Gastroesophageal sphincter (tissue), 4 donors: ENCODE measurements around the gene NKD1. TPM values are rescaled to one million over a fixed set of nuclear protein-coding genes. Genes with fewer than 3 reads are reported as not detected.

Experiments
- ATAC-seq: fragments of 150-250 bp; one replicate; pipeline ENCODE4 v1.9.1; 2016; ENCODE audit warnings: mild to moderate bottlenecking, moderate library complexity
- H3K27ac ChIP-seq, 4 donors: fragments of 200-600 bp; sonication (generic) in 3 of 4; 1 replicate in 3 of 4; 2 replicates in 1 of 4; pipeline ENCODE4 v1.5.1; 2016 to 2019
- H3K27me3 ChIP-seq: fragments of 200-600 bp; sonication (generic); one replicate; pipeline ENCODE4 v1.5.1; 2019
- H3K36me3 ChIP-seq, 2 donors: fragments of 200-600 bp; sonication (generic); one replicate each; pipeline ENCODE4 v1.5.1; 2019; ENCODE audit warnings: control low read depth in 1 of 2
- H3K4me1 ChIP-seq, 3 donors: fragments of 200-600 bp; sonication (generic); 1 replicate in 2 of 3; 2 replicates in 1 of 3; pipeline ENCODE4 v1.5.1; 2016 to 2019; ENCODE audit warnings: control low read depth in 2 of 3
- H3K4me3 ChIP-seq, 2 donors: fragments of 200-600 bp; sonication (generic); one replicate each; pipeline ENCODE4 v1.5.1; 2019; ENCODE audit warnings: mild to moderate bottlenecking in 1 of 2, moderate library complexity in 1 of 2
- H3K9me3 ChIP-seq, 3 donors: fragments of 200-600 bp; sonication (generic); one replicate each; pipeline ENCODE4 v1.5.1; 2017 to 2019; ENCODE audit warnings: control low read depth in 2 of 3
- CTCF ChIP-seq, 4 experiments: fragments of 200-600 bp in 2 of 4; fragments of 450-650 bp in 2 of 4; sonication (generic) in 1 of 4; IDR thresholded peaks; one replicate each; pipeline ENCODE4 v1.5.1; 2017 to 2019; ENCODE audit warnings: antibody characterized with exemption in 4 of 4, mild to moderate bottlenecking in 2 of 4, moderate library complexity in 2 of 4
- EP300 ChIP-seq: sonication (generic); formaldehyde crosslinking; IDR thresholded peaks from one replicate; pipeline ENCODE4 v1.6.1; 2017; ENCODE audit warnings: antibody characterized with exemption, mild to moderate bottlenecking
- POLR2A ChIP-seq, 2 donors: fragments of 450-650 bp; IDR thresholded peaks; one replicate each; pipeline ENCODE4 v1.6.1; 2017; ENCODE audit warnings: antibody characterized with exemption in 2 of 2, mild to moderate bottlenecking in 2 of 2, moderate library complexity in 1 of 2
- POLR2AphosphoS5 ChIP-seq: sonication (generic); formaldehyde crosslinking; IDR thresholded peaks from one replicate; pipeline ENCODE4 v1.6.1; 2017; ENCODE audit warnings: antibody characterized with exemption
- WGBS, 2 donors: methylation state at CpG; one replicate each; pipeline ENCODE4 v1.1.5; 2018; ENCODE audit warnings: low coverage in 1 of 2; 5-methylcytosine and 5-hydroxymethylcytosine counted together
- total RNA-seq, 4 donors: library from RNA; depleted of rRNA; stranded (reverse); fragments of >200 nt; gene quantifications; one replicate each; pipeline ENCODE4 v1.1.0, GENCODE V29; 2016

The NKD1 gene
- total RNA-seq, 4 donors from 2014 or later, result 27.7 to 69.2 (median 48.7) TPM

DNA sequence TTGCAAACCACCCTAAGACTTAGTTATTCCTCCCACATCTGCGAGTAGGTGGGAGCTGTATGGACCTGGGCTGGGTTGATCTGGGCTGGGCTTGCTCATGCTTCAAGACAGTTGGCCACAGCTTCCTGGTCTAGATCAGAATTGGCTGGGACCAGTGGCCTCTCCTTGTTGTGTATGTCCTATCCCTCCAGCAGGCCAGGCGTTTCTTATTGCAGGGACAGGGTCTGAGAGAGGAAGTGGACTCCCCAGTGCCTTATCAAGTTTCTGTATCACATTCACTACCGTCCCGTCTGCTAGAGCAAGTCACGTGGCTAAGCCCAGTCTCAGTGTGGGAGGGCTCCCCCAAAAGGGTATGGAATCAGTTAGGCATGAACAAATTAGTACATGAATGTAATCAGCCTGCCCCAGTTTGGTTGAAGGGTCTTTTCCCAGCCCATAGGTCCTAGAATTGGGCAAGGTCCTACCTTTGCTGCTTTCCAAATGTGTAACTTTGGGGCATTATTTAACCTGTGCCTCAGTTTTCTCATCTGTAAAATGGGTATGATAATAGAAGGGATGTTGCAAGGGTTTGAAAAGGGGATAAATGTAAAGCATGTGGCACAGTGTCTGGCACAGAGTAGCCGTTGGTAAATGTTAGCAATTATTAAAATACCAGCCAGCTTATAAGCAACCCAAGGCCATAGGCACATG is 36.0 kb downstream of the NKD1 start:
- H3K27me3 ChIP-seq, result no peaks in the 10 kb centered on the region
- peak overlapping the region; percentile 68 to 88 (median 86) for H3K27ac ChIP-seq
- no peak overlapping the region for H3K4me3 ChIP-seq
- WGBS, 2 donors, result 67 to 90% methylated on average over 1 of the region's 6 CpGs
- peaks cover 17 to 93% (median 32%) of the 10 kb centered on the region in 3 donors for H3K4me1 ChIP-seq
- peaks cover 0 to 2% of the 10 kb centered on the region in 2 donors for H3K36me3 ChIP-seq
- no peak for ATAC-seq
- TF ChIP-seq POLR2AphosphoS5 (no peak), EP300 (no peak), POLR2A (IDR thresholded peaks at IDR 0.05) (no peak), CTCF (IDR thresholded peaks at IDR 0.05) (no peak)
- no peaks in the 10 kb centered on the region for H3K9me3 ChIP-seq

- no peak overlapping the region for H3K4me3 ChIP-seq
- TF ChIP-seq POLR2A (IDR thresholded peaks at IDR 0.05) (peak in 1 of 2 donors; percentile 15), POLR2AphosphoS5 (peak; percentile 92), EP300 (no peak), CTCF (IDR thresholded peaks at IDR 0.05) (peak in 1 of 4 experiments; percentile 22)
- no peaks in the 10 kb centered on the region for H3K36me3 ChIP-seq
- no peaks in the 10 kb centered on the region for H3K9me3 ChIP-seq
- H3K27ac ChIP-seq, result peak overlapping the region; percentile 86 to 88 (median 87)
- 20 to 27% methylated on average over 3 to 6 of the region's 16 CpGs for WGBS, 2 donors
- H3K27me3 ChIP-seq, result no peaks in the 10 kb centered on the region
- peak; percentile 92 for ATAC-seq
- peaks cover 14 to 88% (median 32%) of the 10 kb centered on the region in 3 donors for H3K4me1 ChIP-seq
Observed at GRCh38 chr16:50585331-50585776, 37.2 kb downstream of the NKD1 start.

DNA sequence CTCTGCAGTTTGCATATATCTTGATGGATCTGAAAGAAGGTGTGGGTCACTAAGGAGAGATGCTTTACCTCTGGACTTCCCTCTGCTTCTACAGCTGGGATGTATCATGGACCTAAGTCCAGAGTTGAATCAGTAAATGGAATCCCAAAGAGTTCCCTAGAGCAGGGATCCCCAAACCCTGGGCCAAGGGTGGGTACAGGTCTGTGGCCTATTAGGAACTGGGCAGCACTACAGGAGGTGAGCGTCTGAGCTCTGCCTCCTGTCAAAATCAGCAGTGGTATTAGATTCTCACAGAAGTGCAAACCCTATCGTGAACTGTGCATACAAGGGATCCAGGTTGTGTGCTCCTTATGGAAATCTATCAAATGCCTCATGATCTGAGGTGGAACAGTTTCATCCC is 39.3 kb downstream of the NKD1 start:
- Histone ChIP-seq H3K4me3 (no peak overlapping the region), H3K4me1 (peaks cover 12 to 88% (median 28%) of the 10 kb centered on the region in 3 donors), H3K9me3 (no peaks in the 10 kb centered on the region), H3K27me3 (no peaks in the 10 kb centered on the region), H3K36me3 (no peaks in the 10 kb centered on the region), H3K27ac (peak overlapping the region in 3 of 4 donors; percentile 44 to 88 (median 87))
- no peak for ATAC-seq
- 93 to 100% methylated on average over 2 of the region's 2 CpGs for WGBS, 2 donors
- no peak for TF ChIP-seq EP300
- no peak for TF ChIP-seq POLR2A (IDR thresholded peaks at IDR 0.05)
- no peak for TF ChIP-seq CTCF (IDR thresholded peaks at IDR 0.05)
- TF ChIP-seq POLR2AphosphoS5, result no peak

DNA sequence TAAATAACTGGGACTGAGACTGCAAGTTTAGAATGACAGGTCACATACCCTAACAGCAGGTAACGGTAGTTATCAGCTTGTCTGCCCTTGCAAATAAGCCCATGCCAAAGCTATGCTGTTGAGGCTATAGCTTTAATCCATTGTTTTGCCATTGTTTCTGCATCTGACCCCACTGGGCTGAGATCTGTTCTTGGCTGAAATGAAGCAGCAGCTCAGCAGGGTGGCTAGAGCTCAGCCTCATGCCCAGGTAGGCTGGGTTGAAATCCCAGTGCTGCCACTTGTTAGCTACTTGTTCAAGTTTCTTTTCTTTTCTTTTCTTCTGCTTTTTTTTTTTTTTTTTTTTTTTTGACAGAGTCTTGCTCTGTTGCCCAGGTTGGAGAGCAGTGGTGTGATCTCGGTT is 40.1 kb downstream of the NKD1 start:
- no peak for ATAC-seq
- Histone ChIP-seq H3K9me3 (no peaks in the 10 kb centered on the region), H3K36me3 (no peaks in the 10 kb centered on the region), H3K4me3 (no peak overlapping the region), H3K27ac (peak overlapping the region in 2 of 4 donors; percentile 87 to 88), H3K27me3 (no peaks in the 10 kb centered on the region), H3K4me1 (peaks cover 15 to 88% (median 35%) of the 10 kb centered on the region in 3 donors)
- no peak for TF ChIP-seq POLR2A (IDR thresholded peaks at IDR 0.05)
- TF ChIP-seq CTCF (IDR thresholded peaks at IDR 0.05), result no peak
- no peak for TF ChIP-seq EP300
- TF ChIP-seq POLR2AphosphoS5, result no peak
- 80 to 92% methylated on average over 1 of the region's 2 CpGs for WGBS, 2 donors

- H3K4me1 ChIP-seq, result peaks cover 4 to 82% (median 19%) of the 10 kb centered on the region in 3 donors
- TF ChIP-seq POLR2AphosphoS5, result no peak
- no peak for ATAC-seq
- no peaks in the 10 kb centered on the region for H3K27me3 ChIP-seq
- no peaks in the 10 kb centered on the region for H3K9me3 ChIP-seq
- H3K27ac ChIP-seq, result peak overlapping the region in 3 of 4 donors; percentile 69 to 79 (median 73)
- 90% methylated on average over 2 of the region's 6 CpGs; no CpG with 5 or more reads in 1 of the 2 donors for WGBS, 2 donors
- H3K36me3 ChIP-seq, result no peaks in the 10 kb centered on the region
- no peak overlapping the region for H3K4me3 ChIP-seq
Observed at GRCh38 chr16:50591209-50591608, 43.0 kb downstream of the NKD1 start.
